Mesendoderm (in vitro differentiated cells): ENCODE data around the gene RHBDD2.

Experiments
- DNase-seq: peaks from one replicate; pipeline ENCODE4 v3.0.0; 2013
- H2AK5ac ChIP-seq: 2 replicates; pipeline ENCODE4 v1.6.1; 2013; ENCODE audit warnings: low read length, inconsistent platforms
- H2BK120ac ChIP-seq: 2 replicates; pipeline ENCODE4 v1.6.1; 2013; ENCODE audit warnings: low read depth, mild to moderate bottlenecking, low read length, moderate library complexity, mixed read lengths
- H2BK15ac ChIP-seq: replicated peaks from 2 replicates; pipeline ENCODE4 v1.6.1; 2013; ENCODE audit warnings: low read depth, mild to moderate bottlenecking, moderate library complexity
- H2BK5ac ChIP-seq: 2 replicates; pipeline ENCODE4 v1.6.1; 2013; ENCODE audit warnings: low read length, inconsistent platforms
- H3K18ac ChIP-seq: 2 replicates; pipeline ENCODE4 v1.6.1; 2013; ENCODE audit warnings: mild to moderate bottlenecking, low read length, mixed read lengths
- H3K23ac ChIP-seq: one replicate; pipeline ENCODE4 v1.6.1; 2013; ENCODE audit warnings: low read length
- H3K27ac ChIP-seq: 2 replicates; pipeline ENCODE4 v1.5.1; 2013; ENCODE audit warnings: low read depth, mild to moderate bottlenecking, inconsistent platforms, low read length, moderate library complexity
- H3K27me3 ChIP-seq: 2 replicates; pipeline ENCODE4 v1.6.1; 2013; ENCODE audit warnings: low read length, control low read depth, mild to moderate bottlenecking, inconsistent platforms; ENCODE audit not compliant: insufficient read depth, poor library complexity
- H3K36me3 ChIP-seq: 2 replicates; pipeline ENCODE4 v1.6.1; 2013; ENCODE audit warnings: low read length, inconsistent platforms; ENCODE audit not compliant: control insufficient read depth, insufficient read depth
- H3K4ac ChIP-seq: one replicate; pipeline ENCODE4 v1.6.1; 2013; ENCODE audit warnings: low read depth, mild to moderate bottlenecking, low read length, moderate library complexity
- H3K4me1 ChIP-seq: 2 replicates; pipeline ENCODE4 v1.6.1; 2013; ENCODE audit warnings: low read depth, low read length, inconsistent platforms; ENCODE audit not compliant: control insufficient read depth
- H3K4me2 ChIP-seq: 2 replicates; pipeline ENCODE4 v1.6.1; 2013; ENCODE audit warnings: low read length
- H3K4me3 ChIP-seq: 2 replicates; pipeline ENCODE4 v1.5.1; 2013; ENCODE audit warnings: mild to moderate bottlenecking, low read length
- H3K56ac ChIP-seq: one replicate; pipeline ENCODE4 v1.6.1; 2013; ENCODE audit warnings: low read length
- H3K79me1 ChIP-seq: 2 replicates; pipeline ENCODE4 v1.6.1; 2013; ENCODE audit warnings: low read length, inconsistent platforms
- H3K79me2 ChIP-seq: 2 replicates; pipeline ENCODE4 v1.6.1; 2013; ENCODE audit warnings: mild to moderate bottlenecking, low read length; ENCODE audit not compliant: control insufficient read depth, insufficient read depth
- H3K9ac ChIP-seq: 2 replicates; pipeline ENCODE4 v1.6.1; 2013; ENCODE audit warnings: low read length, inconsistent platforms
- H4K5ac ChIP-seq: one replicate; pipeline ENCODE4 v1.6.1; 2013; ENCODE audit warnings: low read length
- H4K8ac ChIP-seq: one replicate; pipeline ENCODE4 v1.6.1; 2013; ENCODE audit warnings: low read depth, mild to moderate bottlenecking, control low read depth, low read length, moderate library complexity
- whole genome bisulfite sequencing: extraction: QIAGEN DNeasy Blood & Tissue Kit; methylation state at CpG from one replicate; pipeline ENCODE4 v1.1.7; 2013; ENCODE audit warnings: low lambda C conversion rate, missing lambda C conversion rate; ENCODE audit not compliant: insufficient coverage; ENCODE audit errors: extremely low coverage; 5-methylcytosine and 5-hydroxymethylcytosine counted together

Gene RHBDD2

DNA sequence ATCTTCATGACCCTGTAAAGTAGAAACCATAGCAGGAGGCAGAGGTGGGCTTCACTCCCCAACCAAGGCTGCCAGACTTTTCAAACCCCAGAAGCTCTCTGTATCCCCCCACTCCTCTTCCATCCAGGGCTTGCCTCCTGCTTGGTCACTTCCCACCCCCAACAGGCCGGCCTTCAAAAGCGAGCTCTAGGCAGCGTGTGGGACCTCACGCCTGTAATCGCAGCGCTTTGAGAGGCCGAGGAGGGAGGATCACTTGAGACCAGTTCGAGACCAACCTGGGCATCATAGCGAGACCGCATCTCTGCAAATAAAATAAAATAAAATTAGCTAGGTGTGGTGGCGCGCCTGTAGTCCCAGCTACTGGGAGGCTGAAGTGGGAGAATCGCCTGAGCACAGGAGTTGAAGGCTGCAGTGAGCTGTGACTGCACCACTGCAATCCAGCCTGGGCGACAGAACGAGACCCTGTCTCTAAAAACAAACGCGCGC, 35.4 kb downstream of the RHBDD2 start:
- Histone ChIP-seq H3K4me2 (peak overlapping the region; percentile 93), H4K5ac (no peak overlapping the region), H3K79me2 (peaks cover 22% of the 10 kb centered on the region), H3K36me3 (no peaks in the 10 kb centered on the region), H3K23ac (peak overlapping the region; percentile 68), H4K8ac (peak overlapping the region; percentile 70), H3K9ac (peak overlapping the region; percentile 88), H3K27me3 (no peaks in the 10 kb centered on the region), H2BK120ac (no peak overlapping the region), H3K79me1 (peaks cover 15% of the 10 kb centered on the region), H3K4ac (no peak overlapping the region), H3K4me3 (peak overlapping the region; percentile 72), H3K56ac (peak overlapping the region; percentile 87), H3K18ac (no peak overlapping the region), H2BK5ac (no peak overlapping the region), H2BK15ac (no peak overlapping the region), H2AK5ac (no peak overlapping the region), H3K27ac (no peak overlapping the region), H3K4me1 (peaks cover 8% of the 10 kb centered on the region)
- DNase-seq, result no peak
- WGBS, result no CpG with 5 or more reads among the region's 18 CpGs

DNA sequence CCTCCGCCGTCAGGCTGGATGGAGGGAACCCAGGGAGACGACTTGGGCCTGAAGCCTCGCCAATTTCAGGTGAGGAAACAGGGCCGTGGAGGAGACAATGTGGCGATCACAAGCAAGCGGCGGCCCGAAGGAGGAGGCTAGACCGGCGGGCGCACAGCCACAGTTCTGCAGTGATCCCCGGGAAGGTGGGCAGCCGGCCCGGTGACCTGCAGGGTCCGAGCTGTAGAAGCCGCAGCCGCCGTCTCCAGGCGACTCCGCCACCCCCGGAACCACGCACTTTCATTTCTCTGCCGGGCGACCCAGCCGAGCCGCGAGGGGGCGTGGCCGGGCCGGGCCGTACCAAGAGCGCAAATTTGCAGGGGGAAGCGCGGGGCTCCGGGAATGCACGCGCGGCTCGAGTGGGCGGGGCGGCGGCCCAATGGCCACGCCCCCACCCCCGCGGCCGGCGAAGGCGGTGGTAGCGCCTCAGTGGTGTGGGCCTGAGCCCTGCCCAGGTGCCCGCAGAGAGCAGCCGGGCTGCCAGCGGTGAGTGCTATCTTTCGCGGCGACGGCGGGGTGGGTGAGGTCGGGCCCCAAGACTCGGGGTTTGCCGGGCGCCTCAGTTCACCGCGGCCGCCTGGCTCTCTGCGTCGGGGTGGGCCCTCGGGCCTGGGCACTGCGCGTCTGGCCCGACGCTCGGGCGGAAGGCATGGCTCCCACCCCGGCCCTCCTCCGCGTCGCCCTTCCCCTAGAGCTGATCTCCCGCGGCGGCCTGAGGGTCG, 36.0 kb downstream of the RHBDD2 start, which contains the start of gene POR:
Gene POR (plus strand): TSS at position 501 of the 761 bp plus-strand sequence. CDS start 38,847 bp downstream, outside the sequence.
- Histone ChIP-seq H3K4me3 (peak within 1 kb of the TSS; percentile 91), H3K79me1 (peaks cover 17% of the 10 kb centered on the region), H2BK15ac (no peak within 1 kb of the TSS), H3K9ac (peak within 1 kb of the TSS; percentile 91), H3K23ac (peak within 1 kb of the TSS; percentile 68), H4K5ac (no peak within 1 kb of the TSS), H3K27me3 (no peaks in the 10 kb centered on the region), H4K8ac (peak within 1 kb of the TSS; percentile 70), H3K4me1 (peaks cover 8% of the 10 kb centered on the region), H3K4me2 (peak within 1 kb of the TSS; percentile 98), H3K36me3 (no peaks in the 10 kb centered on the region), H3K27ac (no peak within 1 kb of the TSS), H3K18ac (peak within 1 kb of the TSS; percentile 78), H3K56ac (peak within 1 kb of the TSS; percentile 97), H3K4ac (peak within 1 kb of the TSS; percentile 87), H2AK5ac (no peak within 1 kb of the TSS), H2BK120ac (no peak within 1 kb of the TSS), H3K79me2 (peaks cover 26% of the 10 kb centered on the region), H2BK5ac (no peak within 1 kb of the TSS)
- DNase-seq, result peak; percentile 95
- WGBS, result no CpG with 5 or more reads among the region's 82 CpGs

DNA sequence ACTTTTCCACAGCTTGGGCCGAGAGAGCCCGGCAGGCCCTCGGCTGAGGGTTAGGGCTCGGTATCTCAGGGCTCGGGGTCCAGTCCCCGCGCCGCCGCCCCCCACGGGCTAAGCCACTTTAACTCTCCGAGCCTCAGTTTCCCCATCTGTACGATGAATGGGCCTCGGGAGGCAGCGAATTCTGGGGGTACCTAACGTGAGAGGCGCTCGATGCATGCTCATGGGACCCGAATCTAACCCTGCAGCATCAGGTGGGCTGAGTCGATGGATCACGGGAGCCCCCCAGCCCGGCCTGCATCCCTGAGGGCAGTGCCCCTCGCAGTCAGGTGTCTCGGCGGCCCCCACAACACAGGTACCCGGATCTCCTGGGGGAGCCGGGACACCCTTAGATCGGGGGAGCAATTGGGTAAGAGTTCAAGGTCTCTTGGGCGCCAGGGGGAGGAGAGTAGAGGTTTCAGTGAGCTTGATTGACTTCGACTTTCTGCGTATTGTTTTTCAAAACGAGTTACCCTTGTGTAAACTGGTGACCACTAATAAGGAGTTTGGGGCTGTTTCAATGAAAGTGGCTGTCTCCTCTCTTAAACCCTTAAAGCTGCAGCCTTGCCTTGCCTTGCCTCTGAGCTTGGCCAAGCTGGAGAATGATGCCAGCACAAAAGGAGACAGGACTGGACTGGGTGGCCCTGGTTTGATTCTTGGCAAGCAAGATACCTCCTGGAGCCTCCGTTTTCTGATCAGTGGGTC, 36.8 kb downstream of the RHBDD2 start:
- H4K8ac ChIP-seq, result no peak overlapping the region
- peak overlapping the region; percentile 87 for H3K4ac ChIP-seq
- H2BK5ac ChIP-seq, result no peak overlapping the region
- H2AK5ac ChIP-seq, result no peak overlapping the region
- H3K79me1 ChIP-seq, result peaks cover 20% of the 10 kb centered on the region
- H3K18ac ChIP-seq, result peak overlapping the region; percentile 78
- peak overlapping the region; percentile 98 for H3K4me2 ChIP-seq
- H3K23ac ChIP-seq, result no peak overlapping the region
- no CpG with 5 or more reads among the region's 32 CpGs for WGBS
- H3K27ac ChIP-seq, result no peak overlapping the region
- peak overlapping the region; percentile 97 for H3K56ac ChIP-seq
- H2BK120ac ChIP-seq, result no peak overlapping the region
- H3K27me3 ChIP-seq, result no peaks in the 10 kb centered on the region
- H3K79me2 ChIP-seq, result peaks cover 30% of the 10 kb centered on the region
- peak overlapping the region; percentile 91 for H3K9ac ChIP-seq
- H4K5ac ChIP-seq, result no peak overlapping the region
- H3K4me1 ChIP-seq, result peaks cover 8% of the 10 kb centered on the region
- no peak for DNase-seq
- no peaks in the 10 kb centered on the region for H3K36me3 ChIP-seq
- H2BK15ac ChIP-seq, result no peak overlapping the region
- peak overlapping the region; percentile 91 for H3K4me3 ChIP-seq

DNA sequence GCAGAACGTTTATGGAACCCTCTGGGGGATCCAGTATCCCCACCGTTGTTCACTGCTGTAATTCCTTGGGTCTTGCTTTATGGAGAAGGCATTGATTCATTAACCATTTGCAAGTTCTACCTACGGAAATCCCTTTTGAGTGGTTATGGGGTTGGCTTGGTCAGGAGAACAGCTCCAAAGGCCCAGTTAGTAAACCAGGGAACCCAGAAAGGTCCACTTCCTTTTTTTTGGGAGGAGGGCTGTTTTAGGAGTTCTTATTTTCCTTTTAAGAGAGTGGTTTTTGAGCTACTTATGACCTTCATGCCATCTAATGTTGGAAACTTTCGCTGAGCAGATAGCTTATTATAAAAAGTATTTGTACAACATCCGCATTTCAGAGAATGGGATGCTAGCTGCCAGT, 37.4 kb downstream of the RHBDD2 start:
- Histone ChIP-seq H4K8ac (no peak overlapping the region), H2BK5ac (no peak overlapping the region), H2BK15ac (no peak overlapping the region), H3K4ac (no peak overlapping the region), H3K9ac (peak overlapping the region; percentile 91), H3K56ac (peak overlapping the region; percentile 97), H2BK120ac (no peak overlapping the region), H3K4me3 (peak overlapping the region; percentile 91), H3K18ac (no peak overlapping the region), H3K79me1 (peaks cover 23% of the 10 kb centered on the region), H3K4me2 (peak overlapping the region; percentile 98), H3K36me3 (no peaks in the 10 kb centered on the region), H3K79me2 (peaks cover 34% of the 10 kb centered on the region), H3K27me3 (no peaks in the 10 kb centered on the region), H2AK5ac (no peak overlapping the region), H4K5ac (no peak overlapping the region), H3K27ac (no peak overlapping the region), H3K4me1 (peaks cover 8% of the 10 kb centered on the region), H3K23ac (peak overlapping the region; percentile 94)
- WGBS, result no CpG with 5 or more reads among the region's 5 CpGs
- DNase-seq, result no peak

DNA sequence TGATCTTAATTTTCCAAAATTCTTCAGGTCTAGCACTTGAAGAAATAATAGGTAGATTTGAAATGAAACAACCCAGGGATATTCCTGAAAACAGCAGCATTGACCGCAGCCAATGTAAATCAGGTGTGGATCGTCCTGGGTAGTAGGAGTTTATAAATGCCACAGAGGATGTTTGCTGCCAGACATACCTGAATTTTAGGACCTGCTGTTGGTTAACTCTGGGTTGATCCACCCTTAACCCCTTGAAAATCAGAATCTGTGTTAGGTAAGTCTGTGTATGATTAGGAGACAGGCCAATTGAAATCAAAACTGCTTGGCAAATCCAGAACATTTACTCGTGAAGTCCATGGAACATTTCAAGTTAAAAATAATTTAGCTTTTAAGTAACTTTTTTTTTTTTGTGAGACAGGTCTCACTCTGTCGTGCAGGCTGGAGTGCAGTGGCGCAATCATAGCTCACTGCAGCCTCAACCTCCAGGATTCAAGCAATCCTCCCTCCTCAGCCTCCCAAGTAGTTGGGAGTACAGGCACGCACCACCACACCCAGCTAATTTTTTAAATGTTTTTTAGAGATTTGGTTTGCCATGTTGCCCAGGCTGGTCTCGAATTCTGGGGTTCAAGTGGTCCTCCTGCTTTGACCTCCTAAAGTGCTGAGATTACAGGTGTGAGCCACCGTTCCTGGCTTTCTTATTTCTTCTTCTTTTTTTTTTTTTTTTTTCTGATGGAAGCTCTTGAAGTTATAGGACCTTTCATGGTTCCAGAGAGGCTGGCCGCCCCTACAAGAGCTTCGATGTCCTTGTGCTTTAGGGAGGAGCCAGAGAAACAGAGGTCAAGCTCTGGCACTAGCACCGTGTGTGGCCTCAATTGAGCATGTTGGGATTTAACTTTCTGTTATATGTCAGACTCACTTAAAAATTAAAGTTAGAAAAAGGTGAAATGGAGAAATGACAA, 38.1 kb downstream of the RHBDD2 start:
- no peak for DNase-seq
- H3K4me2 ChIP-seq, result no peak overlapping the region
- no peak overlapping the region for H4K5ac ChIP-seq
- H2AK5ac ChIP-seq, result no peak overlapping the region
- H3K36me3 ChIP-seq, result no peaks in the 10 kb centered on the region
- peaks cover 36% of the 10 kb centered on the region for H3K79me2 ChIP-seq
- no peak overlapping the region for H2BK120ac ChIP-seq
- H3K27ac ChIP-seq, result no peak overlapping the region
- no peaks in the 10 kb centered on the region for H3K27me3 ChIP-seq
- H3K23ac ChIP-seq, result no peak overlapping the region
- H2BK15ac ChIP-seq, result no peak overlapping the region
- no peak overlapping the region for H3K56ac ChIP-seq
- no CpG with 5 or more reads among the region's 11 CpGs for WGBS
- no peak overlapping the region for H4K8ac ChIP-seq
- H3K4ac ChIP-seq, result no peak overlapping the region
- H3K4me1 ChIP-seq, result peaks cover 8% of the 10 kb centered on the region
- no peak overlapping the region for H3K18ac ChIP-seq
- no peak overlapping the region for H2BK5ac ChIP-seq
- no peak overlapping the region for H3K9ac ChIP-seq
- peaks cover 24% of the 10 kb centered on the region for H3K79me1 ChIP-seq
- no peak overlapping the region for H3K4me3 ChIP-seq
